Measurements from ENCODE around the gene NBAS.

DNA sequence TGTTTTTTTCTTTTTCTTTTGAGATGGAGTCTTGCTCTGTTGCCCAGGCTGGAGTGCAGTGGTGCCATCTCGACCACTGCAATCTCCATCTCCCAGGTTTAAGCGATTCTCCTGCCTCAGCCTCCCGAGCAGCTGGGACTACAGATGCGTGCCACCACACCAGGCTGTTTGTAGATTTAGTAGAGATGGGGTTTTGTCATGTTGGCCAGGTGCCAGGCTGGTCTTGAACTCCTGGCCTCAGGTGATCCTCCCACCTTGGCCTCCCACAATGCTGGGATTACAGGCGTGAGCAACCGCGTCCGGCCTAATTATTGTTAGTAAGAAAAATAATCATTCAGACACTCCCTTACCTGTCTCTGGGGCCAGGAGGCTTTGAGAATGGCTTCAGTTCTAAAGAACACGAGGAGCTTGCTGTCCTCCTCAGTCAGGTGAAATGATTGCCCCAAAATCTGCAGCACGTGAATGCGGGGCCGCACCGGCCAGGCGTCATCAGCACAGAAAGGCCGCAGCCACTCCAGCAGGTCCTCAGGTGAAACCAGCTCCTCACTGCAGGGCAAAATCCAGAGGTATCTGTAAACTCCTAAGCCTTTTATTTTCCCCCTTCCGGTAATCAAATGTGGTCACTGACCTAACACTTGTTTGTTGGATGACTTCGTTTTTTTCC lies 342.6 kb downstream of the NBAS start:
- TF ChIP-seq CTCF (IDR thresholded peaks at IDR 0.05) (no peak), FOSB (CRISPR knock-in tag; IDR thresholded peaks at IDR 0.05) (no peak), ZC3H11A (IDR thresholded peaks at IDR 0.05) (no peak), MAX (IDR thresholded peaks at IDR 0.05) (no peak), EP300 (IDR thresholded peaks at IDR 0.05) (no peak)

All from A549 (cell line).